Suprapubic skin (tissue), 4 donors: ENCODE measurements around the gene NIPBL.

Source experiments
- POLR2A ChIP-seq, 2 donors: fragments of 450-650 bp; IDR thresholded peaks; one replicate each; pipeline ENCODE4 v1.6.1; 2017; ENCODE audit warnings: antibody characterized with exemption in 2 of 2, mild to moderate bottlenecking in 2 of 2, moderate library complexity in 2 of 2
- POLR2AphosphoS5 ChIP-seq, 3 donors: sonication (generic); formaldehyde crosslinking; IDR thresholded peaks; one replicate each; pipeline ENCODE4 v1.6.1; 2017; ENCODE audit warnings: antibody characterized with exemption in 3 of 3
- TF ChIP-seq, protein P1 (sequence below), 2 donors: fragments of 200-600 bp in 1 of 2; fragments of 450-650 bp in 1 of 2; sonication (generic) in 1 of 2; IDR thresholded peaks; one replicate each; pipeline ENCODE4 v1.5.1; 2016 to 2019; ENCODE audit warnings: antibody characterized with exemption in 2 of 2, mild to moderate bottlenecking in 1 of 2, moderate library complexity in 1 of 2

GRCh38 chr5:37055383-37055990 lies 178.9 kb downstream of the NIPBL start:
- TF ChIP-seq, protein P1, sequence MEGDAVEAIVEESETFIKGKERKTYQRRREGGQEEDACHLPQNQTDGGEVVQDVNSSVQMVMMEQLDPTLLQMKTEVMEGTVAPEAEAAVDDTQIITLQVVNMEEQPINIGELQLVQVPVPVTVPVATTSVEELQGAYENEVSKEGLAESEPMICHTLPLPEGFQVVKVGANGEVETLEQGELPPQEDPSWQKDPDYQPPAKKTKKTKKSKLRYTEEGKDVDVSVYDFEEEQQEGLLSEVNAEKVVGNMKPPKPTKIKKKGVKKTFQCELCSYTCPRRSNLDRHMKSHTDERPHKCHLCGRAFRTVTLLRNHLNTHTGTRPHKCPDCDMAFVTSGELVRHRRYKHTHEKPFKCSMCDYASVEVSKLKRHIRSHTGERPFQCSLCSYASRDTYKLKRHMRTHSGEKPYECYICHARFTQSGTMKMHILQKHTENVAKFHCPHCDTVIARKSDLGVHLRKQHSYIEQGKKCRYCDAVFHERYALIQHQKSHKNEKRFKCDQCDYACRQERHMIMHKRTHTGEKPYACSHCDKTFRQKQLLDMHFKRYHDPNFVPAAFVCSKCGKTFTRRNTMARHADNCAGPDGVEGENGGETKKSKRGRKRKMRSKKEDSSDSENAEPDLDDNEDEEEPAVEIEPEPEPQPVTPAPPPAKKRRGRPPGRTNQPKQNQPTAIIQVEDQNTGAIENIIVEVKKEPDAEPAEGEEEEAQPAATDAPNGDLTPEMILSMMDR (IDR thresholded peaks at IDR 0.05): no peak
- no peak for TF ChIP-seq POLR2A (IDR thresholded peaks at IDR 0.05)
- TF ChIP-seq POLR2AphosphoS5 (IDR thresholded peaks at IDR 0.05): no peak
